HG02852 (cell line): ENCODE measurements around the gene ERP29.
"Not testable (repeated sequence)": the region's sequence is repeated elsewhere in the genome, so short reads cannot be mapped to it uniquely, and the experiment has no call there.

Experiments used
- ATAC-seq: cut with Tn5 transposase; IDR thresholded peaks from one replicate; pipeline ENCODE4 v1.9.1; 2021; ENCODE audit warnings: mild to moderate bottlenecking, moderate library complexity; ENCODE audit not compliant: unreplicated experiment

The ERP29 gene

DNA sequence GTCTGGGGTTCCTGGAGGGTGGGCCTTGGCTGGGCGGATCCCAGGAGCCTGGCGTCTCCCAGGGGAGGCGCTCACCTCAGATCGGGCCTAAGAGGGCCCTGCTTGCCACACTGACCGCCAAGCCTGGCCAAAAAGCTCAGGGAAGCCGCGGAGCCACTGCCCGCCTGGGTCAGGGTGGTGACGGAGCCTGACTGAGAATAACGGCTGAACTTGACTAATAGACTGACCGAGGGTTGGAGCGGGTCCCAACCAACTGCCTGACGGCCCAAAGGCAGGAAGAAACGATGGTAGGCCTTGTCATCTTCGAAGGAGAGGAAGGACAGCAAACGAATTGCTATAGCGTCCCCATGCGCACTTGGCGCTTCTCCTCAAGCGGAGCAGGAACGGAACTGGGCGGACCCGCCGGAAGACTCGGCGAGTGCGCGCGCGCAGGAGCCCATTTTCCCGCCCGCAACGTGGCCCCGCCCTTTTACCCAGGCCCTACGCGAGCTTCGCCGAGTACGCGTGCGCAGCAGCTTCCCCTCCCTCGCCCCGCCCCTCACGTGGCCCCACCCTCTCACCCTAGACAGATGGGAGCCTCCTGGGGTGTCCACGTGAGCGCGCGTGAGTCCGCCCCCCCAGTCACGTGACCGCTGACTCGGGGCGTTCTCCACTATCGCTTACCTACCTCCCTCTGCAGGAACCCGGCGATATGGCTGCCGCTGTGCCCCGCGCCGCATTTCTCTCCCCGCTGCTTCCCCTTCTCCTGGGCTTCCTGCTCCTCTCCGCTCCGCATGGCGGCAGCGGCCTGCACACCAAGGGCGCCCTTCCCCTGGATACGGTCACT, at the start of gene ERP29, which contains the start of gene TMEM116:
TSS of gene ERP29 (plus strand) at position 652 of the 826 bp plus-strand sequence. CDS start at position 692, 40 bp downstream.
TSS of gene TMEM116 (minus strand) at position 391 of the 826 bp plus-strand sequence. CDS start 7,895 bp downstream, outside the sequence.
- ATAC-seq = peak; percentile 52

DNA sequence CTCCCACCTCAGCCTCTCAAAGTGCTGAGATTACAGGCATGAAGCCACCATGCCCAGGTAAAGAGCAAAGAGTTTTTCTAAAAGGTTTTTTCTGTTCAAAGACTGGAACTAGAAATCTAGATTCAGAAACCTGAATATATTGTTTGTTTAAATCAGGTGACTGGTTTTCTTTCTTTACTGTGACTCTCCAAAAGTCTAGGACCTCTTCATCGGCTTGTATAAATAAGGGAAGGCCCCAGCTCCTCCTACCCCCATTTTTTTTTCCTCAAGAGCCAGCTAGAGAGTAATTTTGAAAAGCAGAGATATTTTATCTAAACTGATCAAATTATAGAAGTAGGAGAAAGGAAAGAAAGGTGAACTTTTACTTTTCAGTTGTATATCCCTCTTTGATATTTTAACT, 48.3 kb upstream of the ERP29 start:
- no peak for ATAC-seq

DNA sequence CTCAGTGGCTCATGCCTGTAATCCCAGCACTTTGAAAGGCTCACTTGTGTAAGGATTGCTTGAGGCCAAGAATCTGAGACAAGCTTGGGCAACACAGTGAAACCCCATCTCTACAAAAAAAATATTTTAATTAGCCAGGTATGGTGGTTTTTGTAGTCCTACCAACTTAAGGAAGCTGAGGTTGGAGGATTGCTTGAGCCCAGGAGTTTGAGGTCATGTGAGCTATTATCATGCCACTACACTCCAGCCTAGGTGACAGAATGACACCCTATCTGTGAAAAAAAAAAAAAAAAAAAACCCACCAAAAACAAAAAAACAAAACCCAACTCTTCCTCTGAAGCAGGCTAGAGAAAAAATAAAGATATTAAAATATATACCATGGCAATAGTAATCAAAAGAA, 41.4 kb upstream of the ERP29 start:
- no peak for ATAC-seq

DNA sequence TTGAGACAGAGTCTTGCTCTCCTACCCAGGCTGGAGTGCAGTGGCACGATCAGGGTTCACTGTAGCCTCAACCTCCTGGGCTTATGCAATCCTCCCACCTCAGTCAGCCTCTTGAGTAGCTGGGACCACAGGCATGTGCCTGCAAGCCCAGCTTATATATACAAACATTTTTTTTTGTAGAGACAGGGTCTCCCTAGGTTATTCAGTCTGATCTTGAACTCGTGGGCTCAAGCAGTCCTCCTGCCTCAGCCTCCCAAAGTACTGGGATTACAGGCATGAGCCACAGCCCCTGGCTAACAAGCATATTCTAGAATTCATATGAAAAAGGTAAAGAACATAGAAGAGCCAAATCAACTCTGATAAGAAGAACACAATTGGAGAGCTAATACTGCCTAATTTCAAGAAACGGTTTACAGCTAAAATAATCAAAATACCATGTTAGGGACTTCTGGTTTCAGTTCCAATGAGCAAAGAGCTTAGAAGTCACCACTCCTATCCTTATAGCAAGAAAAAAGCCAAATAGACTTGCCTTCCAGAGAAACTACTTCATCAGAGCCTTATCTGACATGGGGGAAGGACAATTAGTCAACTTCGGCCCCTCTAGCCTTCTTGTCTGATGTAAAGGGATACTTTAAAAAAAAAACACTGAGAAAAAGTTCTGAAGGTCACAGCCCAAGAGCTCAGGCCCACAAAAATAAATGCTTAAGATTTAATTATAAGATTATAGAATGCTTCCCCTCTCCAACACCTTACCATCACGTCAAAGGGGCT, 37.9 kb upstream of the ERP29 start:
- ATAC-seq = no peak

DNA sequence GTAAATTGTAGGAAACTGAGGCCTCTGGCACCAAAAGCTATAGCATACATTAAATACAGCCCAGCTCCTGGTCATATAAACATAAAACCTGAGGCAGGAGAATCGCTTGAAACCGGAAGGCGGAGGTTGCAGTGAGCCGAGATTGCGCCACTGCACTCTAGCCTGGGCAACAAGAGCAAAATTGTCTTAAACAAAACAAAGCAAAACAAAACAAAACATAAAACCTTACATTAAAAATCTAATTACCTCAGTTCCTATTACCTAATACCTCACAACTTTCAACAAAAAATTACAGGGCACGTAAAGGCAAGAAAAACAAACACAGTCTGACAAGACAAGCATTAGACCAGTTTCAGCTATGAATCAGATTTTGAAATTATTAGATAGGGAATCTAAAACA, 36.9 kb upstream of the ERP29 start:
- ATAC-seq = no peak

DNA sequence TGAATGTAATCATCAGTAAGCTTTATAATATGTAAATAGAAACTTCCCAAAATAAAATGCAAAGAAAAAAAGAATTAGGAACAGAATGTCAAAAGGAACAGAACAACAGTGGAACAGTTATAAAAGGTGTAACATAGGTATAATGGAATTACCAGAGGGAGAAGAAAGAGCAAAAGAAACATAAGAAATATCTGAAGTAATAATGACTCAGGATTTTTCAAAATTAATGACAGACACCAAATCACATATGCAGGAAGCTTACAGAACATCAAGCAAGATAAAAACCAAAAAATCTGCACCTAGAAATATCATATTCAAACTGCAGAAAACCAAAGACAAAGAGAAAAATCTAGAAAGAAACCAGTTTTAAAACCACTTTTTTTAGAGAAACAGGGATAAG, 36.4 kb upstream of the ERP29 start:
- ATAC-seq = no peak

DNA sequence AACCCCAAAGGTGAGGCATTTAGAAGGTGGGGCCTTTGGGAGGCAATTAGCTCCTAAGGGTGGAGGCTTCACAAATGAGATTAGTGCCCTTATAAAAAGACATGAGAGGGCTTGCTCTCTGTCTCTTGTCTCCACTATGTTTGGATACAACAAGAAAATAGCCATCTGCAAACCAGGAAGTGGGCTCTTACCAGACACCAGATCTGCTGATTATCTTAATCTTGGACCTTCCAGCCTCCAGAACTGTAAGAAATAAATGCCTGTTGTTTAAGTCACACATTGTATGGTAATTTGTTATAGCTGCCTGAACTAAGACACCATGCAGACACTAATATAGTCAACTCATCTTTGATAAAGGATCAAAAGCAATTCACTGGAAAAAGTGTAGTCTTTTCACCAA, 34.7 kb upstream of the ERP29 start:
- ATAC-seq = no peak

DNA sequence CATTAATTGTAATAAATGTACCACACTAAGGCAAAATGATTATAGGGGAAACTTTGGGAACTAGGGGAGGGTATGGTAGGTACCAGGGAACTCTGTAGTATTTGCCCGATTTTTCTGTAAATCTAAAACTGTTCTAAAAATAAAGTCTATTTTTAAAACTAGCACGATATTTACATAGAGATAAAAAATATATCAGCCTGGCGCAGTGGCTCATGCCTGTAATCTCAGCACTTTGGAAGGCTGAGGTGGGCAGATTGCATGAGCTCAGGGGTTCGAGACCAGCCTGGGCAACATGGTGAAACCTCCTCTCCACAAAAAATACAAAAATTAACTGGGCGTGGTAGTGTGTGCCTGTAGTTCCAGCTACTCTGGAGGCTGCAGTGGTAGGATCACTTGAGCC, 32.6 kb upstream of the ERP29 start:
- ATAC-seq = no peak

DNA sequence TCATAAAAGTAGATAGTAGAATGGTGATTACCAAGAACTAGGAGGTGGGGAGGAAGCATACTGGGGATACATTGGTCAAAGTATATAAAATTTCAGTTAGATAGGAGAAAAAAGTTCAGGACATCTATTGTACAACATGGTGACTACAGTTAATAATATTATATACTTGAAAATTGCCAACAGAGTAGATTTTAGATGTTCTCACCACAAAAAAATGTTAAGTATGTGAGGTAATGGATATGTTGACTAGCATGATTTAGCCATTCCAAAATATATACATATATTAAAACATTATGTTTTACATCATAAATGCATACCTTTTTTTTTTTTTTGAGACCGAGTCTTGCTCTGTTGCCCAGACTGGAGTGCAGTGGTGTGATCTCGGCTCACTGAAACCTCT, 31.2 kb upstream of the ERP29 start:
- no peak for ATAC-seq

DNA sequence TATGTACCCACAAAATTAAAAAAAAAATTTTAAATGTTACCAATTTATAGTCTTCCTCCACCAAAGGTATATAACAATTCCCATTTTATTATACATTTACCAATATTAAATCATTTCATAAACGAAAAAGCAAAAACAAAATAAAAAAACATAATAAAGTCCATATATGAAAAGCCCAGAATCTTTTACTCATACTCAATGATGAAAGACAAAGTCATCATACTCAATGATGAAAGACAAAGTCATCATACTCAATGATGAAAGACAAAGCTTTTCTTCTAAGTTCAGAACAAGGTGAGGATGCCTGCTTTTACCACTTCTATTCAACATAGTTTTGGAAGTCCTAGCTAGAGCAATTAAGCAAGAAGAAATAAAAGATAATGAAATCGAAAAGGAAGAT, 28.4 kb upstream of the ERP29 start:
- ATAC-seq = no peak

DNA sequence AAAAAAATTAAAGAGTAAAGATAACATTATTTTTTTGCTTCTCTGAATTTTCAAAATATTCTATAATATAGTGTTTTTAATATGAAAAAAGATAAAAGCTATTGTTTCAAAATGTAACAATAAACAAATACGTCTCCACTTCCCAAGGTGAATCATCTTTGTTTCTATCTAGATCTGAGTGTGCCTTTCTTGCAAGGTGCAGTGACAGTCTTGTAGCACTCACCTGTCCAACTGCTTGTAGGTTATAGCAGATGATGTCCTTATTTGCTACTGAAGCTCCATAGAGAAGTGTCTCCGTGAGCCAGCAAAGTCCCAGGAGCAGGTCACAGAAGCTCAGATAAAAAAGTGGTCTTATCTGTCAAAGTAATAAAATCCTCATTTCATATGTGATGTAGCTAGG, 21.7 kb upstream of the ERP29 start:
- no peak for ATAC-seq

DNA sequence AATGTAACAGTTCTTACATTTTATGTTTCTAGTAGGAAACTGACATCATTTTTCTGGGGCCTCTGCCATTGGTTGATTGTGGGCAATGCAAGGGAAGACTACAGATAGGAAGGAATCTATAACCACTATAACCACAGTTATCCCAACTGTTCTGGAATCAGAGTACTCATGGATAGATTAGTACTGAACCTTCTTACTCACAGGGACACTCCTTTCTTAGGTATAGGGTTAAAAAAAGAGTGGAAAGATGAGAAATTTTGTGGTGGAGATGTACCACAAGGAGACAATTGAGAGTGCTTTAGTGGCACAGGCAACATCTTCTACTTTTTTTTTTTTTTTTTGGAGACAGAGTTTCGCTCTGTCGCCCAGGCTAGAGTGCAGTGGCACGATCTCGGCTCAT, 21.3 kb upstream of the ERP29 start:
- no peak for ATAC-seq

DNA sequence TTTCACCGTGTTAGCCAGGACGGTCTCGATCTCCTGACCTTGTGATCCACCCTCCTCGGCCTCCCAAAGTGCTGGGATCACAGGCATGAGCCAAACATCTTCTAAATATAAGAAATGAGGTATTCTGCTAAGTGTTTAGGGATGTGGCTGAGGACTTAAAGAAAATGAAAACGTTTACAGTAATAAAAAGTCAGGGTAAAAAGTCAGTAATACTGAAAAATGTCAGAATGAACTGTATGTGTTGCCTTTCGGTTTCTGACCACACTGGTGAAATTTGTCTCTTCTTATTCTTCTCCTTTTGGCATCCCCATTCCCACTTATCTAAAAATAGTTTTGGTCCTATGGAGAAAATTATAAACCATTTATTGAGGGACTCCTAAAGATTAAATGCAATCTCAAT, 20.8 kb upstream of the ERP29 start:
- ATAC-seq = no peak

DNA sequence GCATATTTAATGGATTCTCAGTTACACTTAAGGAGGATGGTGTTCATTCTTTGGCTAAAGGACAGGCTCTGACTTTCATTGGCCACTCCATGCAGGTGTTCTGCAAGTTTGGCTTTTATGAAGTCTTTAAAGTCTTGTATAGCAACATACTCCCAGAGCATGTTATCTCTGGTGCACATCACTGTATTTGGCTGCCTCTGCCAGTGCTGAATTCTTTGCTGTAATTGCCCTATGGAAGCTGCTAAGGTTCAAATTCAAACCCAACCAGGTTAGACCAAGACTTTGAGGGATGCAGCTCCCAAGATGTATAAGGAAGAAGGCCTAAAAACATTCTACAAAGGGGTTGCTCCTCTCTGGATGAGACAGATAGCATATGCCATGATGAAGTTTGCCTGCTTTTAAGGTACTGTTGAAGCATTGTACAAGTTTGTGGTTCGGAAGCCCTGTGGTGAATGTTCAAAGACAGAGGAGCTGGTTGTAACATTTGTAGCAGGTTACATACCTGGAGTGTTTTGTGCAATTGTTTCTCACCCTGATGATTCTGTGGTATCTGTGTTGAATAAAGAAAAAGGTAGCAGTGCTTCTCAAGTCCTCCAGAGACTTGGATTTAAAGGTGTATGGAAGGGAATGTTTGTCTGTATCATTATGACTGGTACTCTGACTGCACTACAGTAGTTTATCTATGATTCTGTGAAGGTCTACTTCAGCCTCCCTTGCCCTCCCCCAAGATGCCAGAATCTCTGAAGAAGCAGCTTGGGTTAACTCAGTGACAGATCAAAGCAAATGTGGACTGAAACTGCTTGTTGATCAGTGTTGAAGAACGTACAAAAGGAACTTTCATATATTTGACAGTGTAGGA, 19.7 kb upstream of the ERP29 start:
- peak; percentile 61 for ATAC-seq

DNA sequence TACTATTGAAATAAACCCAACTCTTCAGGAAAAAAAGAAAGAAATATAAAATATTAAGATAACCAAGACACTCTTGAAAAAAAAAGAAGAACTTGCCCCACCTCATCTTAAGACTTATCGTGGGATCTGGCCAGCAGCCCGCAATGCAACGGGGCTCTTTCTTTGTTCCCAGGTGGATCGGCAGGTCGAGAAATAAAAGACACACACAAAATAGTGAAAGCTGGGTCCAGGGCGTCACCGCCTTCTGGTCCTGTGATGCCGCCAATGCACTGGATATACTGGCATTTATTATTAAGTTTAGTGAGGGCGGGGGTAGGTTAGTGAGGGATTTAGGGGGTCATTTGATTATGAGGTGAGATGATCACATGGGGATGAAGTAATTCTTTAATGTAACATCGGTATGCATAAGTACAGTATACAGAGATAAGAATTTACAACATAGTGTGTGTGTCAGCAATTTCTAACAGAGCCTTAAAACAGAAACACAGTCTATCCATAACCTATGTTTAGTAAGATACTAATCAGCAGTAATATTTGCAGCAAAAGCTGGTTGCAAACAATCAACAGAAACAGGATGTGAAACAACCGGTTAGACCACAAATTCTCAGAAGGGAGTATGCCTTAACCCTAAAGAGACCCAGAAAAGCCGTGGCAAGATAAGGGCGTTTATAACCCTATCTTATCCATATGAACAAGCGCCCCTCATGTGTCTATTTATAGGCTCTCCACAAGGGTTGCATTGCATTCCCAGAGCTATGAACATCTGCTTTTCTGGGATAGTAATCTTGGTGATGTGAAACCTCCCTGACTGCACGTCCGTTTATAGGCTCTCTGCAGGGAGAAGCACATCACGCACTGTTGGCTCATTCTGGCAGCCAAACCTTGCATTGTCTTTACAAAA, 18.8 kb upstream of the ERP29 start:
- ATAC-seq = peak; percentile 12

DNA sequence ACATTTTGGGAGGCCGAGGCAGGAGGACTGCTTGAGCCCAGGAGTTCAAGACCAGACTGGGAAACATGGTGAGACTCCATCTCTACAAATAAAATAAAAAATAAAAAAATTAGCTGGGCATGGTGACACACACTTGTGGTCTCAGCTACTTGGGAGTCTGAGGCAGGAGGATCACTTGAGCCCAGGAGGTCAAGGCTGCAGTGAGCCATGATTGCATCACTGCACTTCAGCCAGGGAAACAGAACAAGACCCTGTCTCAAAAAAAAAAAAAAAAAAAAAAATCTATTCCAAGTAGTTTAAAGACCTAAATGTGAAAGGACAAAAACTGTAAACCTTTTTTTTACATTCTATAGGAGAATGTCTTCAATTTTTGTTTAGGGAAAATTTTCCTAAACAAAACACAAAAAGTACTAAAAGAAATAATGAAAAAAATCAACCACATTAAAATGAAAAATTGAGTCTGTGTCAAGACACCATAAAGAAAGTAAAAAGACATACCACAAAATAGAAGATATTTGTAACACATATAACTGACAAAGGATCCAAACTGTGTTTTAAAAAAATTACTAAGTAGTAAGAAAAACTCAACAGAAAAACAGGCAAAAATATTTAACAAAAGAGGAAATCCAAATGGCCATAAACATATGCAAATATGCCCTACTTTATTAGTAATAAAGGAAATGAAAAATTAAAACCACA, 17.3 kb upstream of the ERP29 start:
- no peak for ATAC-seq

DNA sequence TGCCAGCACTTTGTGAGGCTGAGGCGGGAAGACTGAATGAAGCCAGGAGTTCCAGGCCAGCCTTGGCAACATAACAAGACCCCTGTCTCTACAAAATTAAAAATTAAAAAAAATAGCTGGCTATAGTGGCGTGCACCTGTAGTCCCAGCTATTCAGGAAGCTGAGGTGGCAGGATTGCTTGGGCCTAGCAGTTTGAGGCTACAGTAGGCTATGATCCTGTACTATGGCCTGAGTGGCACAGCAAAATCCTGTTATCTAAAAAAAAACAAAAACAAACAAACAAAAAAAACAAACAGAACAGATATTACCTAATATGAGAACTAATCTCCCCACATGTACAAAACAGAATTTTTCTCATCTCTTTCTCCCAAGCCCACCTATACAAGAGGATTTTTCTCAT, 15.9 kb upstream of the ERP29 start:
- no peak for ATAC-seq

DNA sequence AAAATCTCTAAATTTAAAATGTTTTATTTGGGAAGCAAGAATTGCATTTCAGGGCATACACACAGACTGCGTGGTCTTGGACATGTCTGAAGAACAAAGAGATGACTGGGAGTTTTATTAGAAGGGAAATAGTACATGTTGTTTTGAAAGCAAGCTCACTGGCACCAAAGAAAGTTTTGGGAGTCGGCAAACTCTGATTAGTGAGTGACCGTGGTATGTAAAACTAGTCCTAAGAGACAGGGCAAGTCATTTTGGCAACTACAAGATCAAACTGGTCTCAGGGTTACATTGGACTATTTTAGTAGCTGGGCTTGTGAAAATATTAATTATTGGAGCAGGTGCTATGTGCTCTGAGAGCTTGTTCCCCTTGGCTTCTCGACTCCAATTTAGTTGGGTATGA, 15.2 kb upstream of the ERP29 start:
- no peak for ATAC-seq

DNA sequence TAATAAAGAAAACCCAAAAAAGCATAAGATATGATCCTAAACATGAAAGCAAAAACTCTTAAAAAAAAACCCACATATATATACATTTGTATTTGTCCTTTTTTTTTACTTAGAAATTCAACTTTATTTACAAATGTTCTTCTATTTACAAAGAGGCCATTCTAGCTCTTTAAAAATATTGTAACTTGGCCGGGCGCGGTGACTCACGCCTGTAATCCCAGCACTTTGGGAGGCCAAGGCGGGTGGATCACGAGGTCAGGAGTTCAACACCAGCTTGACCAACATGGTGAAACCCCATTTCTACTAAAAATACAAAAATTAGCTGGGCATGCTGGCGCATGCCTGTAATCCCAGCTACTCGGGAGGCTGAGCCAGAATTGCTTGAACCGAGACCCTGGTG, 14.1 kb upstream of the ERP29 start:
- not testable (repeated sequence) for ATAC-seq

DNA sequence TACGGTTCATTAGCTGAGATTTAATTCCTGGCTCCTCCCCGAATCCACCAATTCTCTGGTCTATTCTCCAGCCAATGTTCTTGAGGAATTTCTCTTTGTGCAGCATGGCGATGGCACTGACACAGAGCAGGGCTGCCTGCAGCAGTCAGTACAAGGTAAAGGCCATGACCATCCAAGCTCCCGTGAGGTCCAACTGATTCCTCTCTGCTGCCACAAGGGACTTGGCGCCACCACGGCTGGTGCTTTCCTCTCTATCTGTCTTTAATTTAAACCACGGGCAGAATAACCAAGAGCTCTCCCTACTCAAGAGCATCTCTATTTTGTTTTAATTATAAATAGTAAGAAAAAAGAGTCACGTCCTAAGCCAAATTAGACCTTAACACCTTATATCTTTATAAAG, 12.4 kb upstream of the ERP29 start:
- ATAC-seq = no peak
